Fibroblast of skin of scalp (primary cell): ENCODE measurements around the gene AWAT2.
A peak's percentile ranks its signal among the peaks of the same experiment; 100 is the strongest.
"Not testable (repeated sequence)": the region's sequence is repeated elsewhere in the genome, so short reads cannot be mapped to it uniquely, and the experiment has no call there.

Experiments
- DNase-seq: peaks from one replicate; pipeline ENCODE4 v3.0.0-alpha.2; 2013

Gene AWAT2

DNA sequence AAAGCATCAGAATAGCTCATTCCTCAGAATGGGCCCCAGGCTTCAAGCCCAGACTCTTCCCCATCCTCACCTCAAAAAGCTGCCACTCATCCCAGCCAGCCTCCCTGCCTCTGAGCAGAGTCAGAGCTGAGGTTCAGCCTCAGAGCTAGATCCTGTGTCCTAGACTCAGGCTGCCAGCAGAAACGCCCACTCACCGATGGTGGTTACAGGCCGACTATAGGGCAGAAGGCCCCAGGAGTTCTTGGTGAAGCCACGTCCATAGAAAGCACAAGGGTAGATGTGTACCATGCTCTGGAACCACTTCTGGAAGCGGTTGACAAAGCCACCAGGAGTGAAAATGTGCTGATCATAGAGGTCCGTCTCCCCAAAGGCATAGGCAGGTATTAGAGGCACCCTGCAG is 7.7 kb downstream of the AWAT2 start:
- no peak for DNase-seq

DNA sequence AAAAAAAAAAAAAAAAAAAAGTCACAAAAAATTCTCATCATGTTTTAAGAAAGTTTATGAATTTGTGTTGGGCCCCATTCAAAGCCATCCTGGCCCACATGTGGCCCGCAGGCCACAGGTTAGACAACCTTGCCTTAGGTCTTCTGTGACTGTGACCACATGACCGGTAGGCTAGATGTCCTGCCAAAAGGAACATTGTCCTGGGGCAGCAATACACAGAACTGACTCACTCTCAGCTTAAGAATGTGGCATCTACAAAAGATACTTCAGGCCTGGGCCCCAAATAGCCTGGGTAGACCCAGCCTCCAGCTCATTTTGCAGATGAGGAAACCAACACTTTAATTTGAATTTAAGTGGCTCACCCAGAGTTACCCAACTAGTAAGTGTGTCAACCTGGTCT is 10.0 kb downstream of the AWAT2 start:
- DNase-seq = peak; percentile 19

DNA sequence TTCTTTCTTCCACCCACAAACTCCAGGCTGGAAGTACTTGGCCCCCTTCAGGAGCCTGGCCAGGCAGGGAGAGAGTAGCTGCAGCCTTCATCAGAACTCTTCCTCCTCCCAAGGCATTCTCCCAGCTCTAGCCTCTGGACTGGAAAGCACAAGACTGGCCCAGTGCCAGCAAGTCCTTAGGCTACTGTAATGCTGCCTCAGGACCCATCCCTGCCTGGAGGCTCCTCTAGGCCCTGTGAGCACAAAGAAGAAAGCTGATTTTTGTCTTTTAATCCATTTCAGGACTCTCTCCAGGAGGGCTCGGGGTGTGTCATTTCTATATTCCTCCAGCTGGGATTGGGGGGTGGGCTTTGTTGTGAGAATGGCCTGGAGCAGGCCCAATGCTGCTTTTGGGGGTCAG is 10.8 kb downstream of the AWAT2 start:
- peak; percentile 12 for DNase-seq

DNA sequence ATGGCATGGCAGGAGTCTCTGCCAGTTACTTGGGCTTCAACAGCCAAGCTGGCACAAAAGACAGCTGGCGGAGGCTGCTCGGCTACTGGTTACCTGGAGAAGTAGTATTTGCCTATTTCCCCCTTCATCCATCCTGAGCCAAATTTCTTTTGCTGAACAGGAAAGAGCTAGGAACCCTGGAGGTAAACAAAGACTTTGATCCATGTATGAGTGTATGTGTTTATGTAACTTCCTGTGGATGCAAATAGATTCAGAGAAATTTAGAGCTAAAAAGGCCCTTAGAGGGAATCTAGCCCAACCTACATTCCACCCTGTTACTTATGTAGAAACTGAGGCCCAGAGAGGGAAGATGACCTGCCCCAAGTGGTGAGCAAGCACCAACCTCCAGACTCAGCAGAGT is 11.2 kb downstream of the AWAT2 start:
- no peak for DNase-seq

DNA sequence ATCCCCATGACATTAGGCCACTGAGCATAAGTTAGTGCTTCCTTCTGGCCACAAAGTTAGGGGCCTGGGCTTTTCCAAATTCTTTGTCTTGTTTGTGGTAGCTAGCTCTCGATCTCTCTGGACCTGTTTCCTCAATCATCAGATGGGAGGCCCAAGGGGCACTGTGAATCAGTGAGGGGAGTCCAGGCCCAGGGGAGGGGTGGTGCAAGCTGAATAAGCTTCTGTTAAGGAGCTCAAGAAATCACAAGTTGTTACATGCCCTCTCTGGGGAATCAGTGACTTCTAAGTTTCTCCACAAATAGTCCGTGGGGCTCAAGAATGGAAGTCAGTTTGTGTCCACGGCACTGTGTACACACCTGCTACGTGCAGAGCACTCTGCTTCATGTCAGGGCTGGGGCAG is 15.1 kb downstream of the AWAT2 start:
- no peak for DNase-seq

DNA sequence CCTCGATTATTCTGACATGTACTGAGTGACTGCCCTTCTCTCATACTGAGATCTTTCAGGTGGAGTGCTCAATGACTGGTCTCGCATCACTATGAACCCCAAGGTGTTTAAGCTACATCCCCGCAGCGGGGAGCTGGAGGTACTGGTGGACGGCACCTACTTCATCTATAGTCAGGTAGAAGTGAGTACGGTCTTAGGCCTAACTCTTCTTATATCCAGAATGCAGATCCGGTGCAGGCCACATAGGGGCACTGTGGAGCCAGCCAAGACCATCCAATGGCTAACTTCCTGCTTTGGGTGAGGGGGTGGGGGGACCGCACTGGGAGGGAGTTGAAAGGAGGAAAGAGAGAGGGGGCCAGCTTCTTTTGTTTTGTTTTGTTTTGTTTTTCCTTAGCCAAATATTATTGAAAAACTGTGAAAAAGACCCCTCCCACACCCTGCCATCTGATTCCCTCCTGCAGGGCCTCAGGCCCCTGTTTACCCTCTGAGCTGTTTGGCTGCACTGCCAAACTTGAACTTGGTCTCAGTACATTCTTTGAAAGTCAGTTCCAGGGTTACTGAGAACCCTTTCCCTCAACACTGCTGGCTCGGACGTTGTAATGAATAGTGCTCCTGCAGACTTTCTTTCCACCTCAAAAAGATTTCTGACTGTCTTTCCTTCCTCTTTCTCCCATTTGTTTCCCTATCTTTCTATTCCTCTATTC is 16.2 kb downstream of the AWAT2 start:
- peak; percentile 47 for DNase-seq

DNA sequence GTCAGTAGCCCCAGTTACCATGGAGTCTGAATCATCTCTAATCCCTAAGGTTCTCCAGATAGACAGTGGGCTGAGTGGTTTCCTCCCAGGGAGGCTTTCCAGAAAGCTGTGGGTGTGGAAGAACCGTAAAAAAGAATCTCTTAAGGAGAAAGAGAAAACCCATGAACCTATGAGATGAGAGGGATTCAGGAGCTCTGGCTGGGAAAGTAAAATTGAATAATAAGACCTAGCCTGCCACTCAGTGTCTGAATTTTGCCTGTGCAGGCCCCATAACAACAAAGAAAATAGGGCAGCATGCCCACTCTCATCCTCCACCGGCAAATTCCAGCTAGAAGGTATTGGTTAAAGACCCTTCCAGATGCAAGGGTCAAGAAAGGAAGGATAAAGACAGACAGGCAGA is 16.9 kb downstream of the AWAT2 start:
- peak; percentile 18 for DNase-seq

DNA sequence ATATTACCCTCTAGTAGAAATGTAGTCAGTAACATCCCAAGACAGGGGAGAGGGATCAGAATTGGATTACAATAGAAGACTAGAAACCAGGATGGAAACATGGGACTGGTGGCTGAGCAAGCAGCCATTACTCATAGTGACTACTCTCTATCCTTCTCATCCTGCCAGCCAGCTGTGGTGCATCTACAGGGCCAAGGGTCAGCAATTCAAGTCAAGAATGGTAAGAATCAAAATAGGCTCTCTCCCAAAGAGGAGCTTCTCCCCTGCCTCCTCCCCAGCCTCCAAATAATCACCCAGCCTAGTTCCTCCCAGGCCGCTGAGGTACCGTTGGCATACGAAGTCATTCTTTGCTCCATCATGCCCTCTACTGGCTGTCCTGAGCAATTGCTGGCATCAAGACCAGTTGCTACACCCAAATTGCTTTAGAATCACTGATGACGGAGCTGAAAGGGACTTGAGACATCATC is 19.4 kb downstream of the AWAT2 start:
- DNase-seq = peak; percentile 64

DNA sequence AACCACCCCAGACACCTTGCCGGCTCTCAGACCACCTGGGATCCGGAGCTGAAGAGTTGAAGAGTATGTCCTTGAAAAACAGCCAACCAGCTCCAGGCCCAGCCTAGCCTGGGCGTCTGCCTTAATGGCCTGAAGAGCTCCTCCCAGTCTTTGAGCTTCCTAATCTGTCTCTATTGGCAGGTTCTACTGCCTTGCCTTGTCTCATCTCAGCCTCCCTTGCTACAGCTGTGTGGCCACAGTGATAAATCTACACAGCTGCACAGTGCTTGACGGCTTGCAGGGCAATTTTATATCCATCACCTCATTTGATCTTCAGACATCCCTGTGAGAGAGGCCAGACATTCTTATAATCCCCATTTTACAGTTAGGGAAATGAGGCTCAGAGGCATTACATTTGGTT is 19.9 kb downstream of the AWAT2 start:
- no peak for DNase-seq

DNA sequence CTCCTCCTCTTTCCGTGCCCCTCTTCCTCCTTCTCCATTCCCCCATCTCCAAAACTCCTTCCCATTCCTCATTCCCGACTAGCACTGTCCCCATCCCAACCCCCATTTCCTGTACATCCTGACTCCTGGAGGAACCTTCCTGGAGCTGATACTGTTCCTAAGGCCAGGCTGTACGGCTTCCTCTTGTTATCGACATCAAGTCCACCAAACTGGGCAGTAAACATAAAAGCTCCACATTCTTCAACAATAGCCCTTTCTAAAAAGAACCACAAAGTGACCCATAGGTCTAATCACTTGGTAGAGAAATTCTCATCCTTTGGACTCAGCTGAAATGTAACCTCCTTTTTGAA is 22.9 kb downstream of the AWAT2 start:
- no peak for DNase-seq

DNA sequence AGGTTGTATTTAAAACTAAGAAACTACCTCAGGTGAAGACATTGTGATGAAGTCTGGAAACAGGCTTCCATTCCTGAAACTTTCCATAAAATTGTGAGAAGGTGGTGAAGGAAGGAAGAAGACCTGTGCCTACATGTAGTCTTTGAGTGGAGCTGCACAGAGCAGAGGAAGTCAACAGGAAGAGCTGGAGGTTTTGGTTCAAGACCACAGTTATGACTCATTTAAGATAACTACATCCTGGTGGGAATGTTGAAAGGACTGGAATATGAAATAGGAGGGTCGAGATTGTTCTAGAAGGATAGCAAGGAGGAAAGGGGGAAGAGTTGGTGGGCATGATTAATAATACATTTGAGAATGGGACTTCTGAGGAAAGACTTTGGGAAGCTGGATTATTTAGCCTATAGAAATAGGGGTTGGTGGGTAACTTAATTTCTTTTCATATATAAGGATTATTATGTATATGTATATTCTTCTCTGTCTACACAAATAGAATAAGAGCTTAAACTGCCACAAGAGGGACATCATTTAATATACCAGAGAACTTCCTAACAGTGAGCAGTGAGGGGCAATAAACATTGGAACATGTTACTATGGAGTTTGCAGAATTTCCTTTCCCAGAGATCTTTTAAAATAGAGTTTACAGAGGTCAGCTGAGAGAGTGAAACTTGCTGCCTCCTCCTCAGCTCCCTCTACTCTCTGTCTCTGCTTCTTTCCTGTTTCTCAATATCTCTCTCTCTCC is 23.5 kb downstream of the AWAT2 start:
- DNase-seq = peak; percentile 15

DNA sequence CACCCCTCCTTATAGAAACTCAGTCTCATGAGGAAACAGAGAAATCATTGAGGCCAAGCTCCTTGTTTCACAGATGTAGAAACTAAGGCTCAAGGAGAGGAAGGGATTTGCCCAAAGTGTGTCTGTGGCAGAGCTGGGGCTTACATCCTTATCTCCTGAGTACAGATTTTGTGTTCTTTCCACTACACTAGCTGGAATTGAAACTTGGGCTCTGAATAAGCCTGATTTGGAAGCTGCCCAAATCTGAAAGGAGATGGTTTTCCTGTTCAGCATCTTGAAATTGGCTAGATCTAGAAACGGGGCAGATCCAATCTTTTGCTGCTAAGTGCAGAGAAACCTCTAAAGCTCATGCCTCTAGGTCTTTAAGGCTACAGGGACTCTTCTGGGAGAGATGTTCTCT is 24.3 kb downstream of the AWAT2 start:
- DNase-seq = peak; percentile 25

DNA sequence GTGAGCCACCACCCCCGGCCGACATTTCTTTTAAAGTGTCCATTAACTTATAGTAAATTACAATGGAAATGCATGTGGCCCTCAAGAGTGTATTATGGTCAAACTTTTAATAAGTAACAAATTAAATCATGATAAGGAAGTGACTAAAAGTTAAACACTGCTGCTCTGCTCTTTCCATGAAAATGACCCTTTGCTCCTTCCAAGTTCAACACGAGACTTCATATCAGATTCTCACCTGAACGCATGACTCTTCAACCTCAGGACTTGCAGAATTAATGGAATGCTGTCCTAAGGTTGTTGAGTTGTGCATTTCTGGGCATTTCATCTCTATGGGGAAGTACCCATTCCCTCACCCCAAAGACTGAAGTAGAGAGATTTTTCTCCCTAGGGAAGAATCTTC is 27.1 kb downstream of the AWAT2 start:
- no peak for DNase-seq

DNA sequence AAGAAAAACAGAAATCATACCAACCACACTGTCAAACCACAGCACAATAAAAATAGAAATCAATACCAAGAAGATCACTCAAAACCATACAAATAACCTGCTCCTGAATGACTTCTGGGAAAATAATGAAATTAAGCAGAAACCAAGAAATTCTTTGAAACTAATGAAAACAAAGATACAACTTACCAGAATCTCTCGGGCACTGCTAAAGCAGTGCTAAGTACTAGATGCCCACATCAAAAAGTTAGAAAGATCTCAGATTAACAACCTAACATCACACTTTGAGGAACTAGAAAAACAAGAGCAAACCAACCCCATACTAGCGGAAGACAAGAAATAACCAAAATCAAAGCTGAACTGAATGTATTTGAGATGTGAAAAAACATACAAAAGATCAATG is 33.2 kb downstream of the AWAT2 start:
- no peak for DNase-seq

DNA sequence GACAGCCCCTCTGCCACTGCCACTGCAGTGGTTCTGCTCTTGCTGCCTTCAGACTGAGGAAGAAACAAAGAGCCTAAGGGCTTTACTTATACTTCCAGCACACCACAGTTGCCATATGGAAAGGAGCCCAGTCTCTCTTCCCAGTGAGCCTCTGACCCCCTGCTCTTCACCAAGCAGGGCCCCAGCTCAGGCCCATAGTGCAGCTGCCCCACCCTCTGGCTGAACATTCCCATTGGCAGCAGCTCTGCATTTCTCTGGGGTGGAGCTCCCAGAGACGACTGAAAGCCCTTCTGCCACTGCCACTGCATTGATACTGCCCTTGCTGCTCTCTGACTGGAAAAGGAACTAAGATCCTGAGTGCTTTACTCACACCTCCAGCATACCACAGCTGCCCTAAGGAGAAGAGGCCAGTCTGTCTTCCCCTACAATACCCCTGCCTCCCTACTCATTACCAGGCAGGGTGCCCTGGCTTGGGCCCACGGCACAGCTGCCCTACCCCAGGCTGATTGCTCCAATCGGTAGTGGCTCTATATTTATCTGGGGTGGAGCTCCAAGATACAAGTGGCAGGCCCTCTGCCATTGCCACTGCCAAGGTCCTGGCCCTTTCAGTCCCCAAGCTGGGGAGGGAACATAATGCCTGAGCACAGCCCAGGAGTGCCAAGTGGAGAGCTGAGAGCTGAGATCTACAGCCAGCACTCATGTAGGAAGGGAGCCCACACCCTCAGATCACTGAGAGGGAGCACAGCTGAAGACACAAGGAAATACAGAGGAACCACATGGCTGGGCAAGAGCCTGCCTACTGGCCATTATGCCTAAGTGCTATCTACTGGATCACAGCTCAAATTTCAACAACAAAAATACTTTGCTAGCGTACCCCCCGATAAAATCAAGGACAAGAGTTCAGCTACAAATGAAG is 36.0 kb downstream of the AWAT2 start:
- no peak for DNase-seq

DNA sequence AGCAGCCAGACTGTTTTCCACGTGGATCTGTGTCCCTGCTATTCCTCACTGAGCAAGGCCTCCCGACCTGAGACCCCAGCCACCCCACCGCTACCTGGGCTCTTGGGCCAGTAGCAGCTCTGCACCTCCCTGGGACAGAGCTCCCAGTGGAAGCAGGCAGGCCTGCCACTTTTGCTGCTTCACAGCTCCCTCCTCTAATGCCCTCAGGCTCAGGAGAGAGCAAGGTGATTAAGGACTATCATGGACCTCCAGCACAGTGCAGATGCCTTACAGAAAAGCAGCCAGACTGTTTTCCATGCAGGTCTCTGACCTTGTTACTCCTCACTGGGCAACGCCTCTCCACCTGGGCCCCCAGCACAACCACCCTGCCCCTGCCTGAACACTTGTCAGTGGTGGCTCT is 37.0 kb downstream of the AWAT2 start:
- DNase-seq = no peak

DNA sequence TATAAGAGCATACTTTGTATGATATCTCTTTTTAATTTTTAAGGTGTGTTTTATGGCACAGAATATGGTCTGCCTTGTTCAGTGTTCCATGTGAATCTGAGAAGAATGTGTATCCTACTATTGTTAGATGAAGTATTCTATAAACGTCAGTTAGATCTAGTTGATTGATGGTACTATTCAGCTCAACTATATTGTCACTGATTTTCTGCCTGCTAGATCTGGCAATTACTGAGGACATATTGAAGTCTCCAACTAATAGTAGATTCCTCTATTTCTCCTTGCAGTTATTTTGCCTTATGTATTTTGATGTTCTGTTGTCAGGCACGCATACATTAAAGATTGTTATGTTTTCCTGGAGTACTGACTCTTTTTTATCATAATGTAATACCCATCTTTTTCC is 39.8 kb downstream of the AWAT2 start:
- no peak for DNase-seq

DNA sequence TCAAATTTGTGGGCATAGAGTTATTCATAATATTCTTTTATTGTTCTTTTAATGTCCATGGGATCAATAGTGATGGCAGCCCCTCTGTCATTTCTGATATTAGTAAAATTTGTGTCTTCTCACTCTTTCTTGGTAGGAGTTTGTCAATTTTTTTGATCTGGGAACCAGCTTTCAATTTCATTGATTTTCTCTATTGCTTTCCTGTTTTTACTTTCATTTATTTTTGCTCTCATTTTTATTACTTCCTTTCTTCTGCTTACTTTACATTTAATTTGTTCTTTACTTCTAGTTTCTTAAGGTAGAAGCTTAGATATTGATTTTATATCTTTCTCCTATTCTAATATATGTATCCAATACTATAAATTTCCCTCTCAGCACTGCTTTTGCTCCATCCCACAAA is 40.7 kb downstream of the AWAT2 start:
- no peak for DNase-seq

DNA sequence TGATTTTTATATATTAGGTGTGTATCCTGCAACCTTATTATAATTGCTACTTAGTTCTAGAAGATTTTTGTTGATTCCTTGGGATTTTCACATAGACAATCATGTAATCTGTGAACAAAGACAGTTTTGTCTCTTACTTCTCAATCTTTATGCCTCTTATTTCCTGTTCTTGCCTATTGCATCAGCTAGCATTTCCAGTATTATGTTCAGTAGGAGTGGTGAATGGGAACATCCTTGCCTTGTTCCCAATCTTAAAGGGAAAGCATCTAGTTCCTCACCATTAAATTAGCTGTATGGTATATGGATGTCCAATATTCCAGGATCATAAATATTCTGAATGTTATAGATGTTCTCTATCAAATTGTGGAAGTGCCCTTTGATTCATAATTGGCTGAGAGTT is 41.8 kb downstream of the AWAT2 start:
- no peak for DNase-seq

DNA sequence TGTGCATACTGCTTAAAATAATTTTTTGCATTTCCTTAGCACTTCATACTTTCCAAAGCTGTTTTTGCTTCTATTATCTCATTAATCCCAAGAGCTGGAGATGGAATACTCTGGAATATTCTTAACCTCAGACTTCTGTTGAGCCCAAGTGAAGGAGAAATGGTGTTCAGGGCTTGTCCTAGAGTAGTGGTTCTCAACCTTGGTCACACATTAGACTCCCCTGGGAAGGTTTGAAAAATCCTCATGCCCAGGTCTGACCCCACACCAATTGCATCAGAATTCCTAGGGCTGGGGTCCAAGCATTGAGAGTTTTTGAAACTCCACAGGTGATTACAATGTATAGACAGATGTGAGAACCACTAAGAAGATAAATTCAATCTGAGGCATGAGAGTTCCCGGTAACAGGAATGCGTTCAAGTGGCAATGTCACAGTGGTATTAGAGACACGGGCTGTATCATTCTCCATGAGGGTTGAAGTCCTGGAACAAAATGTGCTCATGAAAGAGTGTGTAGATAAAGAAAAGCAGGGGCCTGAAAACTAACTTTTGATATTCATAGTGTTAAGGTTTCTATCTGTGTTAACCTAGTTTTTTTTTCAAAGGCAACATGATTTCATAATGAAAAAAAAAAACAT is 47.9 kb downstream of the AWAT2 start:
- DNase-seq = no peak

DNA sequence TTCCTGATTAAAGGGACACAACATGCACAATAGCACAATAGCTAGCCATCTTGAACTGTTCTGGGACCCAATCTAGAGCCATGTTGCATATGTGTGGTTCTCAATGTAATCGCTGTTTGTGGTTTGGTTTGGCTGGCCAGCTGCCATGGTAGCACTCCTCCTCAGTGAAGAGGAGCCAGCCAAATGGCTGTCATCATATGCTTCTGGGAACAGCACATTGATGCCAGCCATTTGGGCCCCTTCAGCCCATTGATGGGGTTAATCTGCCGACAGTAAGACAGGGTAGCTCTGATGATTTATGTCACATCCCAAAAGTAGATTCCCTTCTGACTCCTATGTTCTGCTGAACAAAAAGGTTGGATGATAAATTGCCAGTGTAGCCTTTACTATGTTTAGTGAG is 48.5 kb downstream of the AWAT2 start:
- DNase-seq = peak; percentile 22

DNA sequence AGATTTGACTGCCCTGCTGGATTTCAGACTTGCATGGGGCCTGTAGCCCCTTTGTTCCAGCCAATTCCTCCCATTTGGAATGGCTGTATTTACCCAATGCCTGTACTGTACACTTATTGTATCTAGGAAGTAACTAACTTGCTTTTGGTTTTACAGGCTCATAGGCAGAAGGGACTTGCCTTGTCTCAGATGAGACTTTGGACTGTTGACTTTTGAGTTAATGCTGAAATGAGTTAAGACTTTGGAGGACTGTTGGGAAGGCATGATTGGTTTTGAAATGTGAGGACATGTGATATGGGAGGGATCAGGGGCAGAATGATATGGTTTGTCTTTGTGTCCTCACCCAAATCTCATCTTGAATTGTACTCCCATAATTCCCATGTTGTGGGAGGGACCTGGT is 51.4 kb downstream of the AWAT2 start:
- not testable (repeated sequence) for DNase-seq

DNA sequence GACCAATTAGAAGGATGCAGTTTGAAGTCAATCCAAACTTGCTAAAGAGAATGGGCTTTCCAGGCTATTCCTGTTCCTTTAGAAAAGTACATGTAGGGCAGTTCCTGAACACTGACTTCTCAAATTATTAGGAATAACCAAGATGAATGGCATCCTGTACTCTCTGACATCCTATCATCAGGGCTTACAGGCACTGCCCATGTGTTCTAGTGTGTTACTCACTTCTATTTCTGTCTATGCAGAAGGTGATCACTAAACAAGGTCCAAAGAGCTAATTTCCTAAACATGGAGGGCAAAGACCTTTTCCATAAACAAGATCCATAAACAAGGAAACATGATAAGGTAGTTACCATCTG is 53.6 kb downstream of the AWAT2 start:
- DNase-seq = no peak
